Measurements from ENCODE around the gene UBA5. TPM values are rescaled to one million over a fixed set of nuclear protein-coding genes. Genes with fewer than 3 reads are reported as not detected.

UBA5 gene
- polyA plus RNA-seq, 1 donor (not counting 4 experiments of a cell fraction or from before 2014, with no cell fraction given): 48.0 TPM

DNA sequence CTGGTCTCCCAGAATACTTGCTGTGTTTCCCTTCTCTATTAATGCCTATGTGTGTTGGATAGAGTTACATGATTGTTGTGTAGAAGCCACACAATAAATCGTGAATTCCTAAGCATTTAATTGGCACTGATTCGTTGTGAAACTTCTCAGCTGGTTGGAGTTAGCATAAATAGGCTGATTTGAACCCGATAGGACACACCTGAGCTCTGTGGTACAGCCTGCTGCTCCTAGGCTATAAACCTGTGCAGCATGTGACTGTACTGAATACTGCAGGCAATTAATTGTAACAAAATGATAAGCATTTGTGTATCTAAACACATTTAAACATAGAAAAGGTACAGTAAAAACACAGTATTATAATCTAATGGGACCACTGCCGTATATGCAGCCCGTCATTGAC is 5.4 kb upstream of the UBA5 start:
- no peak for FAIRE-seq
- no peaks in the 10 kb centered on the region for H3K27me3 ChIP-seq (ENCODE audit: control insufficient read depth, extremely low read depth, insufficient read depth, low read length)
- TF ChIP-seq, protein P1, sequence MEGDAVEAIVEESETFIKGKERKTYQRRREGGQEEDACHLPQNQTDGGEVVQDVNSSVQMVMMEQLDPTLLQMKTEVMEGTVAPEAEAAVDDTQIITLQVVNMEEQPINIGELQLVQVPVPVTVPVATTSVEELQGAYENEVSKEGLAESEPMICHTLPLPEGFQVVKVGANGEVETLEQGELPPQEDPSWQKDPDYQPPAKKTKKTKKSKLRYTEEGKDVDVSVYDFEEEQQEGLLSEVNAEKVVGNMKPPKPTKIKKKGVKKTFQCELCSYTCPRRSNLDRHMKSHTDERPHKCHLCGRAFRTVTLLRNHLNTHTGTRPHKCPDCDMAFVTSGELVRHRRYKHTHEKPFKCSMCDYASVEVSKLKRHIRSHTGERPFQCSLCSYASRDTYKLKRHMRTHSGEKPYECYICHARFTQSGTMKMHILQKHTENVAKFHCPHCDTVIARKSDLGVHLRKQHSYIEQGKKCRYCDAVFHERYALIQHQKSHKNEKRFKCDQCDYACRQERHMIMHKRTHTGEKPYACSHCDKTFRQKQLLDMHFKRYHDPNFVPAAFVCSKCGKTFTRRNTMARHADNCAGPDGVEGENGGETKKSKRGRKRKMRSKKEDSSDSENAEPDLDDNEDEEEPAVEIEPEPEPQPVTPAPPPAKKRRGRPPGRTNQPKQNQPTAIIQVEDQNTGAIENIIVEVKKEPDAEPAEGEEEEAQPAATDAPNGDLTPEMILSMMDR (optimal IDR thresholded peaks at IDR 0.05 in 1 of 3, IDR thresholded peaks at IDR 0.05 in 1 of 3, conservative IDR thresholded peaks at IDR 0.05 in 1 of 3; ENCODE audit: extremely low read depth in 1 of 3, insufficient read depth in 2 of 3, low read length in 3 of 3): no peak
- TF ChIP-seq EZH2 (IDR thresholded peaks at IDR 0.05; ENCODE audit: low read length): no peak
- H3K27ac ChIP-seq (ENCODE audit: control insufficient read depth, insufficient read depth, low read length): no peak overlapping the region
- peaks cover 3% of the 10 kb centered on the region for H3K4me1 ChIP-seq (ENCODE audit: control insufficient read depth, extremely low read depth, insufficient read depth, low read length)
- peaks cover 10% of the 10 kb centered on the region for H3K79me2 ChIP-seq (ENCODE audit: control insufficient read depth, insufficient read depth, low read length)
- dilution Hi-C loops (cut with MboI; ENCODE audit: extremely low pct_ligation_motif_present, low sequenced_read_pairs): no loop called here
- H3K9me3 ChIP-seq (ENCODE audit: control insufficient read depth, low read depth, low read length): no peaks in the 10 kb centered on the region
- H2AFZ ChIP-seq (ENCODE audit: control insufficient read depth, low read length): no peak overlapping the region
- H3K4me3 ChIP-seq (ENCODE audit: control insufficient read depth in 2 of 3, extremely low read depth in 1 of 3, insufficient read depth in 2 of 3, low read depth in 1 of 3, low read length in 3 of 3): no peak overlapping the region
- H3K36me3 ChIP-seq (ENCODE audit: control insufficient read depth in 2 of 2, extremely low read depth in 1 of 2, insufficient read depth in 2 of 2, low read length in 2 of 2): no peaks in the 10 kb centered on the region
- H3K4me2 ChIP-seq (ENCODE audit: control insufficient read depth, extremely low read depth, insufficient read depth, low read depth, low read length): no peak overlapping the region
- no peaks in the 10 kb centered on the region for H3K9me1 ChIP-seq (ENCODE audit: control insufficient read depth, extremely low read depth, insufficient read depth, low read length)
- no peaks in the 10 kb centered on the region for H4K20me1 ChIP-seq (ENCODE audit: control insufficient read depth, extremely low read depth, insufficient read depth, low read length)
- no peak for DNase-seq (ENCODE audit: low read depth, low spot score)
- no peak overlapping the region for H3K9ac ChIP-seq (ENCODE audit: control insufficient read depth, extremely low read depth, insufficient read depth, low read length)

DNA sequence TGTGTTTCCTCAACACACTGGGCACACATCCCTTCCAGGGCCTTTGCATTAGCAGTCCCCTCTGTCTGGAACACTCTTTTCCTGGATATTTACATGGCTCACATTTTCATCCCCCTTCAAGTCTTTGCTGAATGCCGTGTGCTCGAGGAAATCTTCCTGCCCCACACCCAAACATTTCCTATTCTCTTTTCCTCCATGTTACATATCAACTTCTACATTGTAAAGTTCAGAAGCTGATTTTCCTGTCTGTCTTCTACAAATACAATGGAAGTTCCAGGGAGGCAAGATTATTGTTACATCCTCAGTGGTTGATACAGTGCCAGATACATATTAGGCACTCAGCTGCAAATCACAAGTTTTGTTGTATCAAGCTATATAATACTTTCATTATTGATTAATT is 4.7 kb upstream of the UBA5 start:
- FAIRE-seq (no peak), DNase-seq (ENCODE audit: low read depth, low spot score) (no peak)
- peaks cover 3% of the 10 kb centered on the region for H3K4me1 ChIP-seq (ENCODE audit: control insufficient read depth, extremely low read depth, insufficient read depth, low read length)
- dilution Hi-C loops (cut with MboI; ENCODE audit: extremely low pct_ligation_motif_present, low sequenced_read_pairs): no loop called here
- H3K27me3 ChIP-seq (ENCODE audit: control insufficient read depth, extremely low read depth, insufficient read depth, low read length): no peaks in the 10 kb centered on the region
- peaks cover 15% of the 10 kb centered on the region for H3K79me2 ChIP-seq (ENCODE audit: control insufficient read depth, insufficient read depth, low read length)
- H3K9me1 ChIP-seq (ENCODE audit: control insufficient read depth, extremely low read depth, insufficient read depth, low read length): no peaks in the 10 kb centered on the region
- TF ChIP-seq, protein P1 (optimal IDR thresholded peaks at IDR 0.05 in 1 of 3, IDR thresholded peaks at IDR 0.05 in 1 of 3, conservative IDR thresholded peaks at IDR 0.05 in 1 of 3; ENCODE audit: extremely low read depth in 1 of 3, insufficient read depth in 2 of 3, low read length in 3 of 3): no peak
- no peak for TF ChIP-seq EZH2 (IDR thresholded peaks at IDR 0.05; ENCODE audit: low read length)
- no peak overlapping the region for H3K4me2 ChIP-seq (ENCODE audit: control insufficient read depth, extremely low read depth, insufficient read depth, low read depth, low read length)
- H3K9ac ChIP-seq (ENCODE audit: control insufficient read depth, extremely low read depth, insufficient read depth, low read length): no peak overlapping the region
- H3K4me3 ChIP-seq (ENCODE audit: control insufficient read depth in 2 of 3, extremely low read depth in 1 of 3, insufficient read depth in 2 of 3, low read depth in 1 of 3, low read length in 3 of 3): no peak overlapping the region
- no peak overlapping the region for H3K27ac ChIP-seq (ENCODE audit: control insufficient read depth, insufficient read depth, low read length)
- no peak overlapping the region for H2AFZ ChIP-seq (ENCODE audit: control insufficient read depth, low read length)
- H4K20me1 ChIP-seq (ENCODE audit: control insufficient read depth, extremely low read depth, insufficient read depth, low read length): no peaks in the 10 kb centered on the region
- no peaks in the 10 kb centered on the region for H3K9me3 ChIP-seq (ENCODE audit: control insufficient read depth, low read depth, low read length)
- H3K36me3 ChIP-seq (ENCODE audit: control insufficient read depth in 2 of 2, extremely low read depth in 1 of 2, insufficient read depth in 2 of 2, low read length in 2 of 2): no peaks in the 10 kb centered on the region

All from keratinocyte (primary cell).